C1 segment of cervical spinal cord (tissue), 14 donors: ENCODE results near the gene POLR1G.
A peak's percentile ranks its signal among the peaks of the same experiment; 100 is the strongest.

Experiments used
- DNase-seq, 14 donors: peaks; one replicate each; lab custom pipeline; 2025; lab: John Stamatoyannopoulos, UW

Gene POLR1G

GRCh38 chr19:45446295-45446694 lies 39.9 kb downstream of the POLR1G start:
- no peak for DNase-seq

- DNase-seq = no peak
Observed at GRCh38 chr19:45446944-45447343, 40.5 kb downstream of the POLR1G start.

DNA sequence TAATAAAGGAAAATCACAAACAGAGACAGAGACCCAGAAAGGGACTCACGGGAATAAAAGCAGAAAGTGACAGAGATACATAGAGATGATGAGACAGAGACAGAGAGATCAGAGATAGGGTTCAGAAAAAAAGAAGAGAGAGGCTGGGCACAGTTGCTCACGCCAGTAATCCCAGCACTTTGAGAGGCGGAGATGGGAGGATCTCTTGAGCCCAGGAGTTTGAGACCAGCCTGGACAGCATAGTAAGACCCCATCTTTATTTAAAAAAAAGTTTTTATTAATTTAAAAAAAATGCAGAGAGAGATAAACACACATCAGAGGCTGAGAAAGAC lies 41.9 kb downstream of the POLR1G start:
- DNase-seq = no peak

- DNase-seq = no peak
Observed at GRCh38 chr19:45448887-45449299, 42.4 kb downstream of the POLR1G start.

GRCh38 chr19:45450012-45450333 lies 43.5 kb downstream of the POLR1G start:
- no peak for DNase-seq

DNA sequence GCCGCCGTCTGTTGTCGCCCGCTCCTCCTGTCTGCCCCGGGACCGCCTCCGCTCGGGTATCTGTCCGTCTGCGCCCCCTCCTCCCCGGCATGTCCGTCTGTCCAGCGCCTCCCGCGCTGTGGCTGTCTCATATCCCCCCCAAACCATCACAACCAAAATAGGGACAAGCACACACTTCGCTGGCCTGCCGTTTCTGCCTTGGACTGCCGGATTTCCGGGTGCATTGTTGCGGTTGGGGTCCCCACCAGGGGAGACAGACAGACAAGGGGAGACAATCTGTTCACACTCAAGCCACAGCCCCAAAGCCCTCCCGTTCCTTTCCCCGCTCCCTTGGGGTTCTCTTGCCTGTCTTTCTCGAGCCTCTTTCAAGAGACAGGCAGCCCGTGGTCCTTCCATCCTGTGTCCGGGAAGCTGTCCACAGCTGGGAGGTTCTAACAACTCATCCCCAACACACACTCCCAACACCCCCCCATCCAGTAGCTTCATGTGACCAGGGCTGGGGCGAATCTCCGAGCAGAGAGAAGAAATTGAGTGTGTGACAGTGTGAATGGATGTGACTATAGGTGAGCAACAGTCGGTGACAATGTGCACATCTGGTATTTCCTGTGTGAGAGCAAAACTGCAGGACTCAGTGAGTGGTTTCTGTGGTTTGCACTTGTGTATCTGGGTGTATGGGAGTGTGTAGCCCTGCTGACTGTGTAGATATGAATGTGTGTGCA lies 44.8 kb downstream of the POLR1G start:
- peak in 2 of 14 donors; percentile 20 to 64 for DNase-seq

DNA sequence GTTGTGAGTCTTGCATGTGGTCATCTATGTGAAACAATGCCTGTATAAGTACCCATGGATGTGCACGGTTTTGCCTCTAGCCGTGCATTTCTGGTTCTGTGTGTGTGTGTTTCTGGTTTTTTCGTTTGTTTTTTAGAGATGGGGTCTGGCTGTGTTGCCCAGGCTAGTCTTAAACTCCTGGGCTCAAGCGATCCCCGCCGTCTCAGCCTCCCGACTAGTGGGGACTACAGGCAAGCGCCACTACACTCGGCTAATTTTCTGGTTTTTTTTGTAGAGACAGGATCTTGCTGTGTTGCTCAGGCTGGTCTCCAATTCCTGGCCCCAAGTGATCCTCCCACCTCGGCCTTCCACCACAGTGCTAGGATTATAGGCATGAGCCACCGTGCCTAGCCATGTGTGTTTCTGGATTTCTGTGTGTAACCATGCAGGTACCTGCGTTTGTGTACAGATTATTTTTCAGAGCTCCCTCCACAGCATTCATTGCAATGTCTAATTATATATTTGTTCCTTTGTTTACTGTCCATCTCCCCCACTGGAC lies 45.5 kb downstream of the POLR1G start:
- no peak for DNase-seq

DNA sequence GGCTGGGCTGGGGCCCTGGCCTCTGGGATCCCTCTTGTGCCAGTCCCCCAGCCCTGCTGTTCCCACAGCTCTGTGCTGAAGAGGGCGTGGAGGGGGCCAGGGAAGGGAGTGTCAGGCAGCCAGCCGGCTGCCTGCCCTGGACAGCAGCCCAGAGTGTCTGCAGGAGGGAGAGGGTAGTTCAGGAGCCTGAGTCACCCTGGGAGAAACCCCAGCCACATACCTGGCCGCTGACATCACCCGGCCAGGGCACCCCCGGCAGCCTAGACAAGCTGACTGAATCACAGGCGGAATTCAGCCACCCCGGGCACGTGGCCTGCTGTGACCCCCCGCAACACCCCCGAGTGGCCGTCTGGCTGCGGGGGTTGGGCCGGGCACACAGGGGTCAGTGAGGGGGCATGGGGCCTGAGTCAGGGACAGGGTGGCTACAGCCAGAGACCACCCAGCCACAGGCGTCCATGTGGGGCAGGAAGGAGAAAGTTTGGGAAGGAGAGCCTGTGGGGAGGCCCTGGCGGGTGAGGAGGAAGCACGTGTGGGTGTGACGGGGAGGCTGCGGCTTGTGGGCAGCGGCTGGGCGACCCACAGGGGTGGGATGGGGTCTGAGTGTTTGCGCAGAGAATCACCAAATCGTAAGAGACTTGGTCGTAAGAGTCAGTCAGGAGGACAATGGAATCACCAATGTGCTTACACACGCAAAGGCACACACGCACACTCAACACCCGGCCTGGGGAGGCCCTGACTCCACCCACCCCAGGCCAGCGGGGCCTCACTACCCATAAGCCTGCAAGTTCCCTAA lies 49.5 kb downstream of the POLR1G start:
- DNase-seq = peak in 10 of 14 donors; percentile 11 to 66 (median 24)

GRCh38 chr19:45456500-45456815 lies 50.0 kb downstream of the POLR1G start:
- no peak for DNase-seq

DNA sequence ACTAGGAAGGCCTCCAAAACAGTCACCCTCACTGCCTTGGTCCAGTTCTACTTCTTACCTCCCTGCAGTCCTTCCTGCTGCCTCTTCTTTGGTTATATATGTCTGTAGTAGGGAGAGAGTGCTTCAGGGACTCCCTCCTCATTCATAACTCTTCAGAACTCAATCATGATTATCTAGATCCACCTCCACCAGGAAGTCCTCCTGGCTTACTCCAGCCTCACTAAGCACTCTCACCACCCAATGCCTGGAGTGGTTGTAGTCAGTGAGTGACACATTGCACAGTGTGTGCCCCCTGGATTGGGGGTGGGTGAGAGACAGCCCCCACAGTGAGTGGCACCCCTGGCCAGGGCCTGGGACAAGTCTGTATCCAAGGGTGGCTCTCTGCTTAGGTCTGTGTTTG lies 51.3 kb downstream of the POLR1G start:
- DNase-seq = no peak
